Measurements from ENCODE around the gene BANF1. TPM values are rescaled to one million over a fixed set of nuclear protein-coding genes. Genes with fewer than 3 reads are reported as not detected.

Gene BANF1
- total and polyA plus RNA-seq, 2 donors (not counting 3 experiments of a cell fraction or from before 2014, with no cell fraction given), result 269 to 376 TPM

- POLR2A ChIA-PET, result no interaction called here
- dilution Hi-C loops (cut with MboI; ENCODE audit: extremely low pct_ligation_motif_present, low sequenced_read_pairs), result no loop called here
- H3K4me2 ChIP-seq (ENCODE audit: insufficient read depth, low read length), result no peak overlapping the region
- H3K27me3 ChIP-seq (ENCODE audit: control insufficient read depth in 2 of 2, insufficient read depth in 2 of 2, low read length in 2 of 2), result peaks cover 0 to 3% of the 10 kb centered on the region in 2 experiments
- CTCF ChIA-PET, result interaction anchor here (1.8 kb wide), 1 partner anchor 65 kb away, joined by 4 read pairs; the partner anchor contains the start of gene FIBP
- no peak overlapping the region for H3K4me3 ChIP-seq (replicated peaks in 1 of 3; ENCODE audit: insufficient read depth in 1 of 3, low read depth in 1 of 3, low read length in 3 of 3)
- H4K20me1 ChIP-seq (replicated peaks; ENCODE audit: control insufficient read depth, extremely low read depth, insufficient read depth, low read length), result no peaks in the 10 kb centered on the region
- no peaks in the 10 kb centered on the region for H3K4me1 ChIP-seq (ENCODE audit: control insufficient read depth, extremely low read depth, insufficient read depth, low read length)
- intact Hi-C loops (cut with micrococcal nuclease), result no loop called here
- H3K9ac ChIP-seq (replicated peaks; ENCODE audit: extremely low read depth, insufficient read depth, low read length), result no peak overlapping the region
- FAIRE-seq (no peak), DNase-seq (ENCODE audit: low read depth, low spot score) (no peak)
- no peak overlapping the region for H3K27ac ChIP-seq (ENCODE audit: insufficient read depth, low read depth, low read length)
- H3K36me3 ChIP-seq (ENCODE audit: control insufficient read depth in 2 of 2, extremely low read depth in 1 of 2, insufficient read depth in 2 of 2, low read length in 2 of 2), result no peaks in the 10 kb centered on the region
- TF ChIP-seq MAX (IDR thresholded peaks at IDR 0.05; ENCODE audit: insufficient read depth, insufficient read length) (no peak), JUN (IDR thresholded peaks at IDR 0.05; ENCODE audit: borderline replicate concordance, insufficient read depth, insufficient read length, low read depth) (no peak), FOS (IDR thresholded peaks at IDR 0.05; ENCODE audit: borderline replicate concordance, insufficient read depth, low read length) (no peak), POLR2AphosphoS5 (IDR thresholded peaks at IDR 0.05; ENCODE audit: insufficient read depth, low read depth, low read length) (no peak), MYC (IDR thresholded peaks at IDR 0.05; ENCODE audit: low read depth, low read length) (no peak), CTCF (IDR thresholded peaks at IDR 0.05; ENCODE audit: extremely low read depth in 1 of 2, insufficient read depth in 1 of 2, low read depth in 1 of 2, low read length in 2 of 2) (no peak), GATA2 (IDR thresholded peaks at IDR 0.05; ENCODE audit: insufficient read depth, insufficient read length, low read depth, low read length) (no peak), POLR2A (IDR thresholded peaks at IDR 0.05; ENCODE audit: low read depth, low read length) (no peak), EZH2 (IDR thresholded peaks at IDR 0.05; ENCODE audit: borderline replicate concordance, low read depth, low read length, severe bottlenecking) (no peak)
- no peaks in the 10 kb centered on the region for H3K9me1 ChIP-seq (replicated peaks; ENCODE audit: control insufficient read depth, extremely low read depth, insufficient read depth, low read length)
- no peaks in the 10 kb centered on the region for H3K79me2 ChIP-seq (ENCODE audit: control insufficient read depth, insufficient read depth, low read length)
- no peaks in the 10 kb centered on the region for H3K9me3 ChIP-seq (replicated peaks; ENCODE audit: control insufficient read depth, insufficient read depth, low read length)
- H2AFZ ChIP-seq (ENCODE audit: low read depth, low read length), result no peak overlapping the region
- BruUV-seq (replicated peaks), result no TSS peak
Observed at GRCh38 chr11:65953471-65953870, 48.8 kb upstream of the BANF1 start.

Data from endothelial cell of umbilical vein (primary cell).